Bronchial epithelial cell (primary cell): ENCODE results near the gene TP53RK. TPM values are rescaled to one million over a fixed set of nuclear protein-coding genes. Genes with fewer than 3 reads are reported as not detected.
A peak's percentile ranks its signal among the peaks of the same experiment; 100 is the strongest.

ENCODE experiments used
- DNase-seq: peaks from one replicate; pipeline ENCODE4 v3.0.0-alpha.2; 2010; ENCODE audit warnings: low read depth
- FAIRE-seq: peaks from 2 replicates; lab custom pipeline; 2011; peaks lifted over from hg19 to GRCh38; lab: Jason Lieb, UNC
- H3K27me3 ChIP-seq: 2 replicates; pipeline ENCODE4 v1.5.1; 2011; ENCODE audit warnings: low read length; ENCODE audit not compliant: control insufficient read depth, insufficient read depth
- H3K36me3 ChIP-seq: 2 replicates; pipeline ENCODE4 v1.5.1; 2011; ENCODE audit warnings: low read length; ENCODE audit not compliant: control insufficient read depth, insufficient read depth
- H3K4me3 ChIP-seq: 2 replicates; pipeline ENCODE4 v1.5.1; 2011; ENCODE audit warnings: mild to moderate bottlenecking, low read depth, low read length, control low read depth
- total RNA-seq: library from RNA; depleted of rRNA; stranded (reverse); fragments of >200 nt; gene quantifications from 2 replicates; pipeline ENCODE4 v1.2.1, GENCODE V29; 2014
- TF ChIP-seq, protein P1 (sequence below): IDR thresholded peaks from 2 replicates; pipeline ENCODE4 v1.5.1; 2011; ENCODE audit warnings: mild to moderate bottlenecking, moderate library complexity, low read length, control low read depth, inconsistent platforms; ENCODE audit not compliant: insufficient read depth, severe bottlenecking

Gene TP53RK
- total RNA-seq, 1 donor from 2014 or later = 19.0 TPM

GRCh38 chr20:46652699-46653098 lies 36.5 kb downstream of the TP53RK start:
- TF ChIP-seq, protein P1, sequence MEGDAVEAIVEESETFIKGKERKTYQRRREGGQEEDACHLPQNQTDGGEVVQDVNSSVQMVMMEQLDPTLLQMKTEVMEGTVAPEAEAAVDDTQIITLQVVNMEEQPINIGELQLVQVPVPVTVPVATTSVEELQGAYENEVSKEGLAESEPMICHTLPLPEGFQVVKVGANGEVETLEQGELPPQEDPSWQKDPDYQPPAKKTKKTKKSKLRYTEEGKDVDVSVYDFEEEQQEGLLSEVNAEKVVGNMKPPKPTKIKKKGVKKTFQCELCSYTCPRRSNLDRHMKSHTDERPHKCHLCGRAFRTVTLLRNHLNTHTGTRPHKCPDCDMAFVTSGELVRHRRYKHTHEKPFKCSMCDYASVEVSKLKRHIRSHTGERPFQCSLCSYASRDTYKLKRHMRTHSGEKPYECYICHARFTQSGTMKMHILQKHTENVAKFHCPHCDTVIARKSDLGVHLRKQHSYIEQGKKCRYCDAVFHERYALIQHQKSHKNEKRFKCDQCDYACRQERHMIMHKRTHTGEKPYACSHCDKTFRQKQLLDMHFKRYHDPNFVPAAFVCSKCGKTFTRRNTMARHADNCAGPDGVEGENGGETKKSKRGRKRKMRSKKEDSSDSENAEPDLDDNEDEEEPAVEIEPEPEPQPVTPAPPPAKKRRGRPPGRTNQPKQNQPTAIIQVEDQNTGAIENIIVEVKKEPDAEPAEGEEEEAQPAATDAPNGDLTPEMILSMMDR = no peak
- no peaks in the 10 kb centered on the region for H3K36me3 ChIP-seq
- H3K4me3 ChIP-seq = no peak overlapping the region
- H3K27me3 ChIP-seq = peaks cover 10% of the 10 kb centered on the region
- FAIRE-seq (no peak), DNase-seq (peak; percentile 46)

GRCh38 chr20:46651091-46651962 lies 37.9 kb downstream of the TP53RK start, which contains the start of gene SLC13A3:
Gene SLC13A3 (minus strand): TSS chr20:46651459. CDS start chr20:46651421, 38 bp downstream.
- Histone ChIP-seq H3K36me3 (no peaks in the 10 kb centered on the region), H3K4me3 (no peak within 1 kb of the TSS), H3K27me3 (peaks cover 10% of the 10 kb centered on the region)
- FAIRE-seq = no peak
- DNase-seq = no peak
- TF ChIP-seq, protein P1 = no peak

DNA sequence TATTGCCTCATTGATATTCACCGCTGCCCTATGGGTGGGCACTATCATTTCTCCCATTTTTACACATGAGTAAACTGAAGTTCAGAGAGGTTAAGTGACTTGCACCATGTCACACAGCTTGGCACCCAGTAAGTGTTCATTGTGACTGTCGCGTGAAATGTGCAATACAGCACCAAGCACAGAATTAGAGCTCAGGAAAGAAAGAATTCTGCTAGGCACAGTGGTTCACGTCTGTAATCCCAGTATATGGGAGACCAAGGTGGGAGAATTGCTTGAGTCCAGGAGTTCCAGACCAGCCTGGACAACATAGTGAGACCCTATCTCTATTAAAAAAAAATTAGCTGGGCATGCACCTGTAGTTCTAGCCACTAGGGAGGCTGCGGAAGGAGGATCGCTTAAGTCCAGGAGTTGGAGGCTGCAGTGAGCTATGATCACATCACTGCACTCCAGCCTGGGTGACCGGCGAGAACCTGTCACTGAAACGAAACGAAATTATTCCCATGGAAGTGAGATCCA lies 38.6 kb downstream of the TP53RK start:
- TF ChIP-seq, protein P1 = no peak
- FAIRE-seq (no peak), DNase-seq (no peak)
- H3K4me3 ChIP-seq = no peak overlapping the region
- peaks cover 10% of the 10 kb centered on the region for H3K27me3 ChIP-seq
- no peaks in the 10 kb centered on the region for H3K36me3 ChIP-seq

GRCh38 chr20:46649965-46650542 lies 39.2 kb downstream of the TP53RK start:
- TF ChIP-seq, protein P1 = no peak
- FAIRE-seq (no peak), DNase-seq (no peak)
- Histone ChIP-seq H3K4me3 (no peak overlapping the region), H3K36me3 (no peaks in the 10 kb centered on the region), H3K27me3 (peaks cover 10% of the 10 kb centered on the region)

GRCh38 chr20:46649650-46649949 lies 39.6 kb downstream of the TP53RK start:
- TF ChIP-seq, protein P1 = no peak
- H3K27me3 ChIP-seq = peaks cover 10% of the 10 kb centered on the region
- H3K36me3 ChIP-seq = no peaks in the 10 kb centered on the region
- DNase-seq (no peak), FAIRE-seq (no peak)
- H3K4me3 ChIP-seq = no peak overlapping the region
